ENCODE data around the gene ADGRL3. TPM values are rescaled to one million over a fixed set of nuclear protein-coding genes. Genes with fewer than 3 reads are reported as not detected.

The ADGRL3 gene
- total and polyA plus RNA-seq, 7 donors: under 0.01 to 11.9 (median 5.4) TPM

GRCh38 chr4:61411241-61411640 lies 211.1 kb downstream of the ADGRL3 start:
- Histone ChIP-seq H3K36me3 (no peaks in the 10 kb centered on the region), H3K27me3 (no peaks in the 10 kb centered on the region), H3K4me3 (no peak overlapping the region), H3K4me1 (no peaks in the 10 kb centered on the region), H3K27ac (no peak overlapping the region), H3K9me3 (no peaks in the 10 kb centered on the region)
- 88 to 89% methylated on average over 1 of the region's 1 CpG for WGBS, 2 donors
- TF ChIP-seq POLR2A (IDR thresholded peaks at IDR 0.05): no peak
- TF ChIP-seq, protein P1, sequence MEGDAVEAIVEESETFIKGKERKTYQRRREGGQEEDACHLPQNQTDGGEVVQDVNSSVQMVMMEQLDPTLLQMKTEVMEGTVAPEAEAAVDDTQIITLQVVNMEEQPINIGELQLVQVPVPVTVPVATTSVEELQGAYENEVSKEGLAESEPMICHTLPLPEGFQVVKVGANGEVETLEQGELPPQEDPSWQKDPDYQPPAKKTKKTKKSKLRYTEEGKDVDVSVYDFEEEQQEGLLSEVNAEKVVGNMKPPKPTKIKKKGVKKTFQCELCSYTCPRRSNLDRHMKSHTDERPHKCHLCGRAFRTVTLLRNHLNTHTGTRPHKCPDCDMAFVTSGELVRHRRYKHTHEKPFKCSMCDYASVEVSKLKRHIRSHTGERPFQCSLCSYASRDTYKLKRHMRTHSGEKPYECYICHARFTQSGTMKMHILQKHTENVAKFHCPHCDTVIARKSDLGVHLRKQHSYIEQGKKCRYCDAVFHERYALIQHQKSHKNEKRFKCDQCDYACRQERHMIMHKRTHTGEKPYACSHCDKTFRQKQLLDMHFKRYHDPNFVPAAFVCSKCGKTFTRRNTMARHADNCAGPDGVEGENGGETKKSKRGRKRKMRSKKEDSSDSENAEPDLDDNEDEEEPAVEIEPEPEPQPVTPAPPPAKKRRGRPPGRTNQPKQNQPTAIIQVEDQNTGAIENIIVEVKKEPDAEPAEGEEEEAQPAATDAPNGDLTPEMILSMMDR (IDR thresholded peaks at IDR 0.05): no peak
- no peak for TF ChIP-seq EP300 (IDR thresholded peaks at IDR 0.05)
- TF ChIP-seq POLR2AphosphoS5 (IDR thresholded peaks at IDR 0.05): no peak
- no peak for DNase-seq
- intact Hi-C loops (cut with DNase I): no loop called here

DNA sequence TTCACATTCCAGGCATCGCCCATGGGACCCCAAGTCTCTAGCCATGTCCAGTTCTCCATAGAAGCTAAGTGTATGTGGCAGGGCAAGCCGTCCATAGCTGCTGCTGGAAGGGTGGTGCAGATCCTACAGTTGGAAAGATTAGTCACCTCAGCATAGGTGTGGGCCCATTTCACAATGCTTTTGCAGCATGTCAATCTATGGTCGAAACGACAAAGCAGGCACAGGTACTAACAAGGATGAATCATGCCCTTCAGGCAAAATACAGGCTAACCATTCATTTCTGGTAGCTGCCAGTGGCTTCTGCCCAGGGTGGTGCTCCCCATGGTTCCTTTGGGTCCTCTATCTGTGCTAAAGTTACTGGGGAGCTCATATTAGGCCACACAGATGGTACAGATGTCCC lies 225.2 kb downstream of the ADGRL3 start:
- Histone ChIP-seq H3K27ac (no peak overlapping the region), H3K9me3 (no peaks in the 10 kb centered on the region), H3K36me3 (no peaks in the 10 kb centered on the region), H3K4me1 (no peaks in the 10 kb centered on the region), H3K27me3 (no peaks in the 10 kb centered on the region), H3K4me3 (no peak overlapping the region)
- intact Hi-C loops (cut with DNase I): no loop called here
- no peak for DNase-seq
- no peak for TF ChIP-seq POLR2AphosphoS5 (IDR thresholded peaks at IDR 0.05)
- TF ChIP-seq, protein P1 (IDR thresholded peaks at IDR 0.05): no peak
- no peak for TF ChIP-seq EP300 (IDR thresholded peaks at IDR 0.05)
- no peak for TF ChIP-seq POLR2A (IDR thresholded peaks at IDR 0.05)
- 93 to 95% methylated on average over 4 of the region's 4 CpGs for WGBS, 2 donors

DNA sequence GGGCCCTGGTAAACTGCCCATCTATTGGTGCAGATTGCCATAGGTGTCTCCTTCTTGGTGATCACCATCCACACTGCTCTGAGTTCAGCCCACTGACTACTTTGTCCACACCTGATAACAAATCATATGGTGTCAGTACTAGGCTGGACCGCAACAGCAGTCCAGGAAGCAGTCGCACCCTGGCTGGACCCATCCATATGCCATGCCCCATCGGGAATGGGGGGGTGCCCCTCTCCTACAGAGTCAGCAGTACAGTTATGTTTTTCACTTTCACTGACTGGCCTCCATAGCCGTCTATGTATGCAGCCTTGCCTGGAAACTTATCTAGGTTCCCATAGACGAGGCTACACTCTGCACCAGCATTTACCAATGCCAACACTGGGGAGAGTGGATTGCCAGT lies 226.1 kb downstream of the ADGRL3 start:
- H3K36me3 ChIP-seq: no peaks in the 10 kb centered on the region
- intact Hi-C loops (cut with DNase I): no loop called here
- no peaks in the 10 kb centered on the region for H3K27me3 ChIP-seq
- no peak overlapping the region for H3K4me3 ChIP-seq
- DNase-seq: no peak
- TF ChIP-seq POLR2AphosphoS5 (IDR thresholded peaks at IDR 0.05): no peak
- no peak for TF ChIP-seq POLR2A (IDR thresholded peaks at IDR 0.05)
- TF ChIP-seq EP300 (IDR thresholded peaks at IDR 0.05): no peak
- TF ChIP-seq, protein P1 (IDR thresholded peaks at IDR 0.05): no peak
- H3K4me1 ChIP-seq: no peaks in the 10 kb centered on the region
- no peaks in the 10 kb centered on the region for H3K9me3 ChIP-seq
- WGBS, 2 donors: 87 to 92% methylated on average over 5 of the region's 5 CpGs
- H3K27ac ChIP-seq: no peak overlapping the region

DNA sequence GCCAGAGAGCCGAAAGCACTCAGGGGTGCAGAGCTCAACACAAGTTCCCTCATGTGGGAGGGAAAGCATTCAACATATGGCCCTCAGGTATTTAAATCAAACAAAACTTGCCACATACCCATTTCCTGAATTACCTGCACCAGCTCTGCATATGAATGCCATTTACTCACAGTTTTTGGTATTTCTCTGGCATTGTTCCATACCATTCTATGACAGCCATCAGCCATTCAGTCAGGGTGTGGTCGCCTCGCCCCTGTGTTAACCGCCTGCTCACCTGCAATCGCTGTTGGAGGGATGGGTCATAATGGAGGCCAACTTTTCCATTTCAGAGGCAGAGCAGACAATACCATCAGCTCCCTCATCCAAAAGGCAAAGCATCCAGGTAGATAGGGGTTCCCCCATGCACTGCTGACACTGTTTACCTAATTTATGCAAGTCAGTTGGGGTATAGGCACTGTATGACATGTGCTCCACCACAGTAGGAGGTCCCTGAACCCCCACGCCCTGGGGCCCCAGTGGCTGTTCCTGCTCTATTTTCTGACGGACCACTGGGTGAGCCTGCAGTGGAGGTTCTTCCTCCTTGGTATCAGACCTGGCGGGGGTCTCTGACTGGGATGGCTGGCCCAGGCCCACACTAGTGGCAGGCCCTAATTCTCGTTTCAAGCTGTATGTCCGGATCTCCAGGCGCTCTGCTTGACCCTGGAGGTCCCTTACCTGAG lies 227.1 kb downstream of the ADGRL3 start:
- no peak overlapping the region for H3K4me3 ChIP-seq
- intact Hi-C loops (cut with DNase I): no loop called here
- no peaks in the 10 kb centered on the region for H3K9me3 ChIP-seq
- no peaks in the 10 kb centered on the region for H3K36me3 ChIP-seq
- 70 to 87% methylated on average over 11 of the region's 11 CpGs for WGBS, 2 donors
- DNase-seq: no peak
- TF ChIP-seq EP300 (IDR thresholded peaks at IDR 0.05): no peak
- no peak for TF ChIP-seq POLR2AphosphoS5 (IDR thresholded peaks at IDR 0.05)
- TF ChIP-seq, protein P1 (IDR thresholded peaks at IDR 0.05): no peak
- no peak for TF ChIP-seq POLR2A (IDR thresholded peaks at IDR 0.05)
- H3K27ac ChIP-seq: no peak overlapping the region
- H3K4me1 ChIP-seq: no peaks in the 10 kb centered on the region
- no peaks in the 10 kb centered on the region for H3K27me3 ChIP-seq
